Memory B cell (primary cell): ENCODE results near the gene CACNA1I.

Source experiments
- ATAC-seq: fragments of 150-1000 bp; cut with Tn5 transposase; 2 replicates; pipeline ENCODE4 v1.10.0; 2021; ENCODE audit warnings: low read depth, mild to moderate bottlenecking, moderate library complexity
- DNase-seq, 2 donors: peaks; one replicate each; pipeline ENCODE4 v3.0.0; 2022; ENCODE audit warnings: low spot score in 2 of 2
- H3K27ac Mint-ChIP-seq: one replicate; pipeline ENCODE4 v1.8.0; 2022; ENCODE audit warnings: mild to moderate bottlenecking, moderate library complexity, mixed read lengths
- H3K27me3 Mint-ChIP-seq: one replicate; pipeline ENCODE4 v1.8.0; 2022; ENCODE audit warnings: mixed read lengths
- H3K36me3 Mint-ChIP-seq: one replicate; pipeline ENCODE4 v1.8.0; 2022; ENCODE audit warnings: mild to moderate bottlenecking, mixed read lengths
- H3K4me1 Mint-ChIP-seq: one replicate; pipeline ENCODE4 v1.8.0; 2022; ENCODE audit warnings: mixed read lengths
- H3K4me3 Mint-ChIP-seq: one replicate; pipeline ENCODE4 v1.8.0; 2022; ENCODE audit warnings: mild to moderate bottlenecking, moderate library complexity, mixed read lengths
- H3K9me3 Mint-ChIP-seq: one replicate; pipeline ENCODE4 v1.8.0; 2022; ENCODE audit warnings: mixed read lengths

Gene CACNA1I

DNA sequence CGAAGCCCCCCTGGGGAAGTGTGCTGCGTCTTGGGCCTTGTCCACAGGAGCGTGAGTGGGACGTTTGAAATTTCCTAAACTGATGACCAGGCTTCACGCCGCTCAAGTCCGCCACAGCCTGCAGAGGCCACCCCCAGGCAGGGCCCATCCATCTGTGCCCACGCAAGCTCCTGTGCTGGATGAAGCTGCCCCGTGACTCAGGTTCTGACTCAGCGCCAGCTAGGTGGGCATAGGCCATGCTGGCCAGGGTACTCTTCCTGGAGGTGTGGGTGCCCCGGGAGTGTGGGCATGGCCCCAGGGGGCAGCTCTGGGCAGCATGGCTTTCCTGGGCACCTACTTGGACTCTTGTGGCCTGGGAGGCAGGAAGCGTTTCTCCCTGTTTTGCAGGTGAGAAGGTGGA, 134.8 kb downstream of the CACNA1I start:
- ATAC-seq (no peak), DNase-seq (no peak)
- H3K36me3 Mint-ChIP-seq = no peaks in the 10 kb centered on the region
- no peaks in the 10 kb centered on the region for H3K9me3 Mint-ChIP-seq
- no peak overlapping the region for H3K27ac Mint-ChIP-seq
- H3K4me1 Mint-ChIP-seq = no peaks in the 10 kb centered on the region
- peaks cover 9% of the 10 kb centered on the region for H3K27me3 Mint-ChIP-seq
- H3K4me3 Mint-ChIP-seq = no peak overlapping the region

DNA sequence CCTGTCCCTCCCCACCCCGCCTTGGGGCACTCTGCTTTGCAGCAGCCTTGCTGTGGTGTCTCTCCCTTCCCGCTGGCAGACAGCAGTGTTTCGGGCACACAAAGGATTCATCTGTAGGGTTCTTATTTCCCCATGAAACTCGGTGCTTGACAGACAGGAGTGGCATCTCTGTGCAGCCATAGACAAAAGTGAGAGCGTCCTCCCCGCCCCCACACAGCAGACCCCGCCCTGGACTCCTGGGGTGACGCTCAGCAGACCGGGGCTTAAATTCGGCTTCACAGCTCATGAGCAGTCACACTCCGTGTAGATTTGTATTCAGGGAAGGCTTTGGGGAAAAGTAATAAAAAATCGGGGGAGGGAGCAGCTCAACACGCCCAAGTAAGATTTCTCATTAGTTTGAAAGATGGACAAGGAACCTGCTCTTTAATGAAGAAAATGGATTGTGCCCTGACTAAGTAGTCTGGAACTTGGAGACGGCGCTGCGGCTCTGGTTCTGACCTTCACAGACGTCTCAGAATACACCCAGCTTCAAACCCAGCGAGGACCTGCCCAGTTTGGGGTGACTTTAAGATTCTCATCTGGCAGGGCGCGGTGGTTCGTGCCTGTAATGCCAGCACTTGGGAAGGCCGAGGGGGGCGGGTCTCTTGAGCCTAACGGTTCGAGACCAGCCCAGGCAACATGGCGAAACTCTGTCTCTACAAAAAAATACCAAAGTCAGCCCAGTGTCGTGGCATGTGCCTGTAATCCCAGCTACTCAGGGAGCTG, 136.0 kb downstream of the CACNA1I start:
- no peaks in the 10 kb centered on the region for H3K4me1 Mint-ChIP-seq
- no peak for ATAC-seq
- H3K4me3 Mint-ChIP-seq = no peak overlapping the region
- peaks cover 11% of the 10 kb centered on the region for H3K27me3 Mint-ChIP-seq
- no peak for DNase-seq
- H3K36me3 Mint-ChIP-seq = no peaks in the 10 kb centered on the region
- no peak overlapping the region for H3K27ac Mint-ChIP-seq
- no peaks in the 10 kb centered on the region for H3K9me3 Mint-ChIP-seq

GRCh38 chr22:39707351-39707750, 136.8 kb downstream of the CACNA1I start:
- no peak for DNase-seq
- Mint-ChIP-seq H3K27ac (no peak overlapping the region), H3K4me1 (peaks cover 6% of the 10 kb centered on the region), H3K27me3 (peaks cover 16% of the 10 kb centered on the region), H3K9me3 (no peaks in the 10 kb centered on the region), H3K4me3 (no peak overlapping the region), H3K36me3 (no peaks in the 10 kb centered on the region)
- ATAC-seq = no peak

DNA sequence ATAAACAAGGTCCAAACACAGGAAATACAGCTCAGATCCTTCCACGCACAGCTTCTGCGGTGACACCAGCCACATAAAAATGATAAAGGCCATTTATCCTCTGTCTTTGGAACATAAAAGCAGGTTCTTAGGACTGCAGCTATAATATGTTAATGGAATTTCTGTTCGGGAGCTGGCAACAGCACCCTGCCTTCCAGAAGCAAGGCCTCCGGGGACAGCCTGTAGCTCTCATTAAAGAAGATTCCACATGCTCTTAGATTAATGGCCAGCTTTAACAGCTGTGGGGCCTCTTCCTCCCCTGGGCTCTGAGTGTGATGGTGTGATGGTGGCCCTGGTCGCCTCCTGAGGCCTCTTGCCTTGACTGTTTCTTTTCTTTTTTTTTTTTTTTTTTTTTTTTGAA, 137.3 kb downstream of the CACNA1I start:
- DNase-seq = no peak
- no peaks in the 10 kb centered on the region for H3K36me3 Mint-ChIP-seq
- peaks cover 7% of the 10 kb centered on the region for H3K4me1 Mint-ChIP-seq
- H3K9me3 Mint-ChIP-seq = no peaks in the 10 kb centered on the region
- no peak for ATAC-seq
- H3K27ac Mint-ChIP-seq = no peak overlapping the region
- no peak overlapping the region for H3K4me3 Mint-ChIP-seq
- peaks cover 16% of the 10 kb centered on the region for H3K27me3 Mint-ChIP-seq

- Mint-ChIP-seq H3K9me3 (no peaks in the 10 kb centered on the region), H3K27ac (no peak overlapping the region), H3K36me3 (no peaks in the 10 kb centered on the region), H3K4me3 (no peak overlapping the region), H3K4me1 (peaks cover 10% of the 10 kb centered on the region), H3K27me3 (peaks cover 13% of the 10 kb centered on the region)
- DNase-seq = no peak
- ATAC-seq = no peak
Measured at GRCh38 chr22:39710380-39711150, 140.0 kb downstream of the CACNA1I start.

GRCh38 chr22:39712081-39712480, 141.5 kb downstream of the CACNA1I start:
- no peak for ATAC-seq
- DNase-seq = no peak
- peak overlapping the region; percentile 11 for H3K27ac Mint-ChIP-seq
- H3K36me3 Mint-ChIP-seq = no peaks in the 10 kb centered on the region
- no peaks in the 10 kb centered on the region for H3K9me3 Mint-ChIP-seq
- H3K4me3 Mint-ChIP-seq = no peak overlapping the region
- peaks cover 13% of the 10 kb centered on the region for H3K27me3 Mint-ChIP-seq
- H3K4me1 Mint-ChIP-seq = peaks cover 10% of the 10 kb centered on the region

DNA sequence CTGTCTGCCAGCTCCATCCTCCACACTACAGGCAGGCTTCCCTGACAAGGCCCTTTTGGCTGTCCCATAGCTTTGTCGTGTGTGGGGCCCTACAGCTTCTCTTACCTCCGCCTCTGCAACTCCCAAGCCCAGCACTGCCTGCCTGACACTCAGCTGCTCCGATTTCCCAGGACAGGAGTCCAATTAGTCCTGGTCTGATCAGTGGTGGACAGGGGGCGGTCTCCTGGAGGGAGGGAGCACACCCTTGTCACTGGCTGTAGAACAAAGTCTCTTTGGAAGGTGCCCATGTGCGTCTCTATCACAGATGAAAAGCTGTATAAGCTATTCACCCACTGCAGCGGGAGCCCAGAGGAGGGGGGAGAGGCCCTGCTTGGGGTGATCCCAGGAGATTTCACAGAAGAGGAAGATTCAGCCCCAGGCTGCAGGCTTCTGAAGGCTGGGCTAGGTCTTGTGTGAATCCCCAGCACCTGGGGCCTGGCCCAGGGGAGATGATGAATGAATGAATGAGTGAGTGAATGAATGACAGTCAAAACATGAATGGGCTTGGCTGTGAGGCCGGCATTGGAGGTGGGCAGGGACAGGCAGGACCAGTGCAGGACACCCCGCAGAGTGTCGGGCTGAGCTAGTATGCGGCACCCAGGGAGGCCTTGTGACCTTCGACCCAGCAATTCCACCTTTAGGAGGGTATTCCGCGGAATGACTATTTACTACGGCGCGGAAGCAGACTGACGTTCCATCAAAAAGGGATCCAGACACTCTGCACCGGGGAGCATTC, 142.4 kb downstream of the CACNA1I start:
- Mint-ChIP-seq H3K4me1 (peaks cover 10% of the 10 kb centered on the region), H3K36me3 (no peaks in the 10 kb centered on the region), H3K27me3 (peaks cover 13% of the 10 kb centered on the region), H3K4me3 (no peak overlapping the region), H3K9me3 (no peaks in the 10 kb centered on the region), H3K27ac (no peak overlapping the region)
- ATAC-seq (peak; percentile 58), DNase-seq (no peak)

GRCh38 chr22:39713799-39714290, 143.3 kb downstream of the CACNA1I start:
- ATAC-seq = no peak
- H3K36me3 Mint-ChIP-seq = no peaks in the 10 kb centered on the region
- H3K4me3 Mint-ChIP-seq = no peak overlapping the region
- peaks cover 13% of the 10 kb centered on the region for H3K27me3 Mint-ChIP-seq
- H3K9me3 Mint-ChIP-seq = no peaks in the 10 kb centered on the region
- no peak for DNase-seq
- H3K27ac Mint-ChIP-seq = no peak overlapping the region
- peaks cover 10% of the 10 kb centered on the region for H3K4me1 Mint-ChIP-seq

DNA sequence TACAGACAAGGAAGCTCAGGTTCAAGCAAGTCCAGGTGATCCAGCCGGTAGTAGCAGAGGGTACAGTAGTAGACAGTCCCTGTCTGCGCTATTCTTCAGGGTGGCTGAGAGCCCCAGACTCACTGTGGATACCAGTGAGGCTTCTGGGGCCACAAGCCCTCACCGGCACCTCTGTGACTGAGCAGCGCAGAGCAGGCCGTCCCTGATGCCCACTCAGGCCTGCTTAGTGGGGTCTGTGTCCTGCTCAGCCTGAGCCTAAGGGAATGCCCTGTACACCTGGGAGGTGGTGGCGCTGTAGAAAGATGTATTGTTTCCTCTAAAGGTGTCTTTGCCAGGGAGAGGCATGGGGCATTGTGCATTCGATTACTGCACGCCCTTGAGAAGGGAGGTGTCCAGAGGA, 143.8 kb downstream of the CACNA1I start:
- no peak overlapping the region for H3K27ac Mint-ChIP-seq
- H3K36me3 Mint-ChIP-seq = no peaks in the 10 kb centered on the region
- H3K9me3 Mint-ChIP-seq = no peaks in the 10 kb centered on the region
- H3K4me1 Mint-ChIP-seq = peaks cover 10% of the 10 kb centered on the region
- H3K4me3 Mint-ChIP-seq = no peak overlapping the region
- ATAC-seq (no peak), DNase-seq (no peak)
- H3K27me3 Mint-ChIP-seq = peaks cover 13% of the 10 kb centered on the region

- DNase-seq = no peak
- H3K9me3 Mint-ChIP-seq = no peaks in the 10 kb centered on the region
- peaks cover 11% of the 10 kb centered on the region for H3K27me3 Mint-ChIP-seq
- H3K4me3 Mint-ChIP-seq = no peak overlapping the region
- no peak for ATAC-seq
- peaks cover 13% of the 10 kb centered on the region for H3K4me1 Mint-ChIP-seq
- no peak overlapping the region for H3K27ac Mint-ChIP-seq
- H3K36me3 Mint-ChIP-seq = no peaks in the 10 kb centered on the region
Measured at GRCh38 chr22:39715778-39716495, 145.4 kb downstream of the CACNA1I start.

- Mint-ChIP-seq H3K27me3 (peaks cover 9% of the 10 kb centered on the region), H3K36me3 (no peaks in the 10 kb centered on the region), H3K4me1 (peaks cover 13% of the 10 kb centered on the region), H3K4me3 (no peak overlapping the region), H3K9me3 (no peaks in the 10 kb centered on the region), H3K27ac (no peak overlapping the region)
- ATAC-seq = no peak
- no peak for DNase-seq
Measured at GRCh38 chr22:39716534-39716933, 146.0 kb downstream of the CACNA1I start.

- Mint-ChIP-seq H3K36me3 (no peaks in the 10 kb centered on the region), H3K4me3 (no peak overlapping the region), H3K27ac (no peak overlapping the region), H3K9me3 (no peaks in the 10 kb centered on the region), H3K27me3 (peaks cover 4% of the 10 kb centered on the region), H3K4me1 (peaks cover 9% of the 10 kb centered on the region)
- no peak for DNase-seq
- ATAC-seq = no peak
Measured at GRCh38 chr22:39717099-39717498, 146.5 kb downstream of the CACNA1I start.

- Mint-ChIP-seq H3K27ac (no peak overlapping the region), H3K36me3 (peaks cover under 1% of the 10 kb centered on the region), H3K27me3 (peaks cover 3% of the 10 kb centered on the region), H3K4me1 (peaks cover 4% of the 10 kb centered on the region), H3K4me3 (no peak overlapping the region), H3K9me3 (no peaks in the 10 kb centered on the region)
- no peak for DNase-seq
- ATAC-seq = no peak
Measured at GRCh38 chr22:39718206-39718605, 147.7 kb downstream of the CACNA1I start.
